IPS-NIHi11 (cell line): ENCODE results near the gene CD300LG.
"Not testable (repeated sequence)": the region's sequence is repeated elsewhere in the genome, so short reads cannot be mapped to it uniquely, and the experiment has no call there.

Experiments used
- DNase-seq: peaks from one replicate; pipeline ENCODE4 v3.0.0; 2012; ENCODE audit warnings: mixed read lengths, low spot score

The CD300LG gene

DNA sequence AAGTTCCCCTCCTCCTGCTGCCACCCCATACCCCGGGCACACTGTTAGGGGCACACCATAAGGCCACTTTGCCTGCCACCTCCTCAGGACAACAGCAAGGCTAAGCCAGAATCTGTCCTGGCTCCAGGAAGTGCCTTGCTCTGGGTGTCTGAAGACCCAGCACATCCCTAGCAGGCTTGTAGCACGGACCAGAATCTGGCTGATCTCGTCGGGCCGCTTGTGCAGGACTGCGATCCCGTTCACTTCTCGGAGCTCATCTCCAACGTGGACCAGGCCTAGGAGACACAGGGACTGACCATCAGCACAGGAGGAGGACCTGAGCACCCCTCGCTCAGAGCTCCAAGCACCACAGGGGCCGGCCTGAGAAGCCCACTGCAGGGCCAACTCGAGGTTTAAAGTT lies 21.4 kb upstream of the CD300LG start:
- DNase-seq, result no peak

DNA sequence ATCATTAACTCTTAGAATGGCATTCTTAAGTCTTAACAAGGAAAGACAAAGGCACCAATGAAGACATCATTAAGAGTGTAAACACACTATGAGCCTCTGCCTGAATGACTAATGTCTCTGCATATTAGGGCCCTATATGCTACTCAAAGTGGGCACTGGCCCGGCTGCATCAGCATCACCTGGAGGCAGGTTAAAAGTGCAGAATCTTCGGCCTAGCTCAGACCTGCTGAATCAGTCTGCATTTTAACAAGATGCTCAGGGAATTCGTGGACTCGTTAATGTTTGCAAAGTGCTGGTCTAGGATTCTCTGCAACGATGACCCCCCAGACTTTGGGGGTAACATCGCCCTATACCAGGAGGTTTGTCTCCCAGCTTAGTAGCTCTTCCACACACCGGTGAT lies 20.8 kb upstream of the CD300LG start:
- no peak for DNase-seq

DNA sequence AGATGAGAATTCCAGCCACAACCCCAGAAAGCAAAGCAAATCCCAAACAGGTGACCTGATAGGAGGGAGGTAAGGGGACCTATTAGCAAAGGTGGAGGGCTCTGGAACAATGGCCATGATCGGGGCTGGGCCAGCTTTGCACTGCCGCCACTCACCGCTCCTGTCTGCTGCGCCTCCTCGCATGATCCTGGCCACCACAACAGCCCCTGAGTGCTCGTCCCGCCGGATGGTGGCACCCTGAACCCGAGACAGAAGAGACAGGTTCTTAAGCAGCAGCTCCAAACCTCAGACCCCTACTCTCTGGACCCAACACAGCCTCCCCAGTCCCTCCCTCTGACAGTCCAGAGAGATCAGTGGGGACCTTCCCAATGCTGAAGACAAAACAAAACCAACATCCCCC lies 19.4 kb upstream of the CD300LG start:
- DNase-seq, result no peak

- DNase-seq, result no peak
These were observed 17.2 kb upstream of the CD300LG start for GRCh38 chr17:43829738-43830137.

DNA sequence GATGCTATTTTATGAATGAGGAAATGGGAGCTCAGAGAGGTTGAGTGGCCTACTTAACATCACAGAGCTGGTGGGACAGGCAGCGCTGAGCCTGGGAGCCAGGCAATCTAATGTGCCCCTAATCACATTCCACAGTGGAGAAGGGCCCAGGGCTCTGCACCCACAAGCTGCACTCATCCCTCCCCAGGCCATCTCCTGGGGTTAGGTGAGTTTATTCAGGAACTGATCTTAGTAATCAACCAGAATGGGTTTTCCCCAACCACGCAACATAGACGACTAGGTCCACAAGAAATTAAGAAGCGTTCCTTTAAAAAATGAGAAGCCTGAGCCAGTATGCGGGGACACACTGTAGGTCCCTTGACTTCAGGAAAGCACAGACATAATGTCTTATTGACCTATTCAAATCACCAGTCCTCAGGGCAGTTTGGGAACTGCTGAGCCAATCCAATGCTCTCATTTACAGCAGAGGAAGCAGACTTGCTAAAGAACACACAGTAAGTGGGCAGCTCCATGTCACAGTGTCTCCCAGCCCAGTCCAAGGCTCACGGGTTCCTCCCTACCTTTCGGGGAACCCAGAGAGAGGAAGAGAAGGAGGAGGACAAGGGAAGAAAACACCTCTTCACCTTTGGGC lies 16.4 kb upstream of the CD300LG start:
- DNase-seq, result no peak

GRCh38 chr17:43831633-43832032 lies 15.3 kb upstream of the CD300LG start:
- no peak for DNase-seq

GRCh38 chr17:43832168-43832975 lies 14.6 kb upstream of the CD300LG start:
- DNase-seq, result peak; percentile 80

GRCh38 chr17:43832976-43833829 lies 13.8 kb upstream of the CD300LG start, which contains the start of gene MPP3:
MPP3 (minus strand) TSS chr17:43833146; CDS start chr17:43831906, 1,240 bp downstream.
- peak; percentile 96 for DNase-seq

DNA sequence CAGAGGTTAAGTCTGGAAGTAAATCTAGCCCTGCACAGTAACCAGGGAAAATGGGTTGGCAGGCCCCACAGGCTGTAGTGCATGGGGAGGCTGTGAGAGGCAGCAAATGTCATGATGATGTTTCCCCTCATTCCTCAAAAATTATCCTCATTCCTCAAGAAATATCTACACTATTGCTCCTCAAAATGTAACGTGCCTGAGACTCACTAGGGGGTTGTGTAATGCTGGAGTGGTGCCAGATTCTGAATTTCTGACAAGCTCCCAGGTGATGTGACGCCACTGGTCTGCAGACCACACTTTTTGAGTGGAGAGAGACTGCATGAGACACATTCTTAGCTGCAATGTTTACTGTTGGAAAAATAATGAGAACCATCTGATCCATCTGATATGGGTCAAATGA lies 12.9 kb upstream of the CD300LG start:
- no peak for DNase-seq

DNA sequence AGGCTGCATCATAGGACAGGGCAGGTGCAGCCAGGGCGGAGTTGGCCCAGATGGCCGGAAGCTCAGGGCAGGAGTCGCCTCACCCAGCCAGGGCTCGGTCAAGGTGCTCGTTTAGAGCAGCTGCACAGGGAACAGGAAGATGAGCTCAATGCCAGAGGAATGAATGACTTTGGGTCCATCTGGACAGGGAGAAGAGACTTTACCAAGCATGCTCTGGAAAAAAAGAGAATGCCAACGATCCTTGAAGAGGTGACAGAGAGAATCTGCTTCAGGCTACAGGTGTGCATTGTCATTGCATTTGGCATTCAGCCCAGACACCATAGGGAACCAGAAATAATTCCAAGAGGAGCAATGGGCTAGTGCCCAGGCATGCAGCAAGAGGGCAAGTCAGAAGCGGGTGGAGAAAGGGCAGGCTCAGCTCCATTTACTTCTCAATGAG lies 7.3 kb upstream of the CD300LG start:
- DNase-seq, result peak; percentile 55

DNA sequence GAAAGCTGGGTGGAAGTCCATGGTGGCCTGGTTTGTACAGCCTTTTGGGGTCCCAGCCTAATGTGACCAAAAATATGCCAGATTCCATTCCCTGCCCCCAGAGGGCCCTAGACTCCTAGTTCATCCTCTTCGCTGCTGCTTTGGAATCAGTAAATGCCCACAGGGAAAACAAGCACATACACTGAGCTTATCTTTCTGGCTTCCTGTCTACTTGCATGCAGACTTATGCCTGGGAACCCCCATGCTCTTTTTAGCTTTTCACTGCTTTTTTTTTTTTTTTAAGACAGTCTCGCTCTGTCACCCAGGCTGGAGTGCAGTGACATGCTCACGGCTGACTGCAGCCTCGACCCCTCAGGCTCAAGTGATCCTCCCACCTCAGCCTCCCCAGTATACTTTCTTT lies 6.2 kb upstream of the CD300LG start:
- no peak for DNase-seq

- DNase-seq, result no peak
These were observed 5.7 kb upstream of the CD300LG start for GRCh38 chr17:43841282-43841681.

GRCh38 chr17:43842091-43842974 lies 4.6 kb upstream of the CD300LG start:
- DNase-seq, result not testable (repeated sequence)

DNA sequence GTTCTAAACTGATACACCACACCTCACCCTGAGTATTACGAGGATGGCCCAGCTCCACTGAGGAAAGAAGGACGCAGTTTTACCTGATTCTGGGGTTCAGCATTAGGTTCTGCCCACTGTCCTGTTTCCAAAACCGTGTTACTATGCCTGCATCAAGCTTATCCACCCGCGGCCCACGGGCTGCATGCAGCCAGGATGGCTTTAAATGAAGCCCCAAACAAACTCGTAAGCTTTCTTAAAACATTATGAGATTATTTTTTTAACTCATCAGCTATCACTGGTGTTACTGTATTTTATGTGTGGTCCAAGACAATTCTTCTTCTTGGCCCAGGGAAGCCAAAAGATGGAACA lies 4.0 kb upstream of the CD300LG start:
- no peak for DNase-seq

DNA sequence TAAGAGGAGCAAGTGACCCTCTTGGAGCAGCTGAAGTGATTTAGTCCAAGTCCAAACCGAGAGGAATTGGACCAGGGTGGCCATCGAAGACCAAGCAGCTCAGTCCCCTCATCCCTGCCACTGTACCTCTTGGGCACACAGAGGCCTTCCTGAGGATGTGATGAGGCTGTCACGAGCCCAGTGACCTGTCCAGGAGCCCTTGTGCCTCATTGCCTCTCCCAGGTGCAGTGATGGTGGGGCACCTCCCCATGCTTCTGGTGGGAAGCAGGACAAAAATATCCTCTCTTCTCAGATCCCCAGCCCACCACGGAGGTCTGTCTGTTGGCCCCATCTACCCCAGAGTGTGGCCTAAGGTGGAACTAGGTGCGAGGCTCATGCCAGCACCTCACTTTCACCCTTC lies 2.7 kb upstream of the CD300LG start:
- DNase-seq, result no peak

GRCh38 chr17:43845766-43846165 lies 1.2 kb upstream of the CD300LG start:
- no peak for DNase-seq

- DNase-seq, result peak; percentile 97
These were observed 709 bp upstream of the CD300LG start for GRCh38 chr17:43846221-43846712.

DNA sequence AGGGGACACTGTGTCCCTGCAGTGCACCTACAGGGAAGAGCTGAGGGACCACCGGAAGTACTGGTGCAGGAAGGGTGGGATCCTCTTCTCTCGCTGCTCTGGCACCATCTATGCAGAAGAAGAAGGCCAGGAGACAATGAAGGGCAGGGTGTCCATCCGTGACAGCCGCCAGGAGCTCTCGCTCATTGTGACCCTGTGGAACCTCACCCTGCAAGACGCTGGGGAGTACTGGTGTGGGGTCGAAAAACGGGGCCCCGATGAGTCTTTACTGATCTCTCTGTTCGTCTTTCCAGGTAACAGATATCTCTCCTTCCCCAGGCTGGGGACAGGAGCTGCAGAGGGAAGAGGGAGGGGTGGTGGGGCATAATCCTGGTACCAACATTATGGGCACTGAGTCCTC lies 1.6 kb downstream of the CD300LG start:
- no peak for DNase-seq

DNA sequence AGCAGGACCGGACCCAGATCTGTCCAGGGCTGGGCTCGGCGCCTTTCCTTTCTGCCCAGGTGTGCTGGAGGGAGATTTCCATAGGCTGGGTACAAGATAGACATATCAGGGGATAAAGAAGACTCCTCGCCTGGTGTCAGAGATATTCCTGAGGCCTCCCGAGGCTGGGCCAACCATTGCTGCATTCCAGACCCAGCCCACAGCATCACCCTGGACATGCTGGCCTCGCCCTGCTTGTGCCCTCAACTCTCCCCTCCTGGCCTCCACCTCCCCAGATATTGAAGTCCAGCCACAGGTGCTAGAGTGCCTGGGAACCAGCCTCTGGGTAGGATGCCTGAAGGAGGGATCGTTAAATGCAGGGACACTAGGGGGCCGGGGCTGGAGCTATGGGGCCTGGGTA lies 2.1 kb downstream of the CD300LG start:
- DNase-seq, result no peak

DNA sequence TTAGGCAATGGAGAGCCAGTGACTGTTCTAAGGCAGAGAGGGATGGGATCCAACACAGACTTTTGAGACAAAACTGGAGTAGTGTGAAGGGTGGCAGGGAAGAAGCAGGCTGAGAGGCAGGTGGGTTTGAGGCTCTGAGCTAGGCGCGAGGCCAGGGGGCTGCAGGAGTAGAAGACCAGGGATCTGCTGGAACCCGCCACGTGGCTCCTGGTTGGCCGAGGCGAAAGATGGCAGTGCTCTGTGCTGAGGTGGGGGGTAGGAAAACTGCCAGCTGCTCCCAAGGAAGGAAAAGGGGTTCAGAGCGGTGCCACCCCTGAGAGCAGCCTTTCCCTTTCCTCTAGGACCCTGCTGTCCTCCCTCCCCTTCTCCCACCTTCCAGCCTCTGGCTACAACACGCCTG lies 5.6 kb downstream of the CD300LG start:
- no peak for DNase-seq

DNA sequence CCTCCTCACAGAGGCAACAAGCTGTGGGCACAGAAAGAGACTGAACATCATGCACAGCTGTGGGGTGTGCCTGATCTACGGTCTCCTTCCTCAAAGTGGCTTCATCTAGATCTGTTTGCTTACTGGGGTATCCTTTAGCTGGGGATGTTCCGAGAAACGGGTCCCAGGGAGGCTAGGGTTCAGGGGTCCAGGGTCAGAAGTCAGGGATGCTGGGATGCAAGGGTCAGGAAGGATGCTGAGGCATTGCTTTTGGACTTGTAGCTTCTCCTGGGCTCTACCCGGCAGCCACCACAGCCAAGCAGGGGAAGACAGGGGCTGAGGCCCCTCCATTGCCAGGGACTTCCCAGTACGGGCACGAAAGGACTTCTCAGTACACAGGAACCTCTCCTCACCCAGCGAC lies 6.6 kb downstream of the CD300LG start:
- no peak for DNase-seq

DNA sequence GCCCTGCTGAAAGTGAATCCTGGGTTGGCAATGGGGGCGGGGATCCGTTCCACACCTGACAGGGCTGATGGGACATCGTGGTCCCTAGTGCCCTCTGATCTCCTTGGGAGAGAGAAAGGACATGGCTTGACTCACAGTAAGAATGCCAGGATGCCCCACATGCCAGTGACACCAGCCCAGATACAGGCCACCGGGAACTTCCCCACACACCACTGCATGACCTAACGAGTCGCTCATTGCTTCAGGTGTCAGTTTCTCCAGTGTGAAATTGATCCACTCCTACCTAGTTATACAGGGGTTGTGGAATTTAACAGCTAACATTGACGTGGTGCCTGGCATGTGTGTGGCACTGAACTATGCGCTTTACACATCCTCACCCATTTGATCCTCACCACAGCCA lies 7.5 kb downstream of the CD300LG start:
- no peak for DNase-seq
